GM18951 (cell line): ENCODE results near the gene CLRN1.

Experiments
- POLR2A ChIP-seq: IDR thresholded peaks from 4 replicates; pipeline ENCODE4 v1.6.1; 2011; ENCODE audit warnings: mild to moderate bottlenecking; ENCODE audit not compliant: insufficient read length, insufficient read depth; ENCODE audit errors: extremely low read depth
- in situ Hi-C: fragments of 300-500 bp; cut with MboI; formaldehyde crosslinking; loops from one replicate; pipeline ENCODE4 v1.12.0; 2022; ENCODE audit warnings: low sequenced_read_pairs, mixed read lengths, inconsistent platforms; ENCODE audit not compliant: unreplicated experiment

The CLRN1 gene

GRCh38 chr3:150928234-150928633 is 44.3 kb downstream of the CLRN1 start:
- in situ Hi-C loops = no loop called here
- no peak for TF ChIP-seq POLR2A

- in situ Hi-C loops = no loop called here
- no peak for TF ChIP-seq POLR2A
Measured at GRCh38 chr3:150926328-150926727, 46.2 kb downstream of the CLRN1 start.

- in situ Hi-C loops = no loop called here
- no peak for TF ChIP-seq POLR2A
Measured at GRCh38 chr3:150925751-150926201, 46.8 kb downstream of the CLRN1 start.

GRCh38 chr3:150922611-150923010 is 49.9 kb downstream of the CLRN1 start:
- in situ Hi-C loops = no loop called here
- no peak for TF ChIP-seq POLR2A

GRCh38 chr3:150921209-150921608 is 51.3 kb downstream of the CLRN1 start:
- in situ Hi-C loops = no loop called here
- no peak for TF ChIP-seq POLR2A

GRCh38 chr3:150920236-150920635 is 52.3 kb downstream of the CLRN1 start:
- in situ Hi-C loops = no loop called here

GRCh38 chr3:150917951-150918350 is 54.6 kb downstream of the CLRN1 start:
- in situ Hi-C loops = no loop called here
- TF ChIP-seq POLR2A = no peak

More at GRCh38 chr3:150920236-150920635, 52.3 kb downstream of the CLRN1 start:
- no peak for TF ChIP-seq POLR2A

- in situ Hi-C loops = no loop called here
- no peak for TF ChIP-seq POLR2A
Measured at GRCh38 chr3:150913133-150913922, 59.2 kb downstream of the CLRN1 start.

GRCh38 chr3:150912501-150912900 is 60.0 kb downstream of the CLRN1 start:
- in situ Hi-C loops = no loop called here
- no peak for TF ChIP-seq POLR2A

- in situ Hi-C loops = no loop called here
- no peak for TF ChIP-seq POLR2A
Measured at GRCh38 chr3:150911771-150912170, 60.8 kb downstream of the CLRN1 start.

GRCh38 chr3:150906461-150906860 is 66.1 kb downstream of the CLRN1 start:
- TF ChIP-seq POLR2A = no peak
- in situ Hi-C loops = no loop called here

- no peak for TF ChIP-seq POLR2A
- in situ Hi-C loops = no loop called here
Measured at GRCh38 chr3:150905746-150906145, 66.8 kb downstream of the CLRN1 start.

- in situ Hi-C loops = no loop called here
- TF ChIP-seq POLR2A = no peak
Measured at GRCh38 chr3:150905339-150905738, 67.2 kb downstream of the CLRN1 start, which contains the start of gene MINDY4B. TSS of gene MINDY4B (minus strand) at chr3:150905439. CDS start at chr3:150905439, 0 bp downstream.

- TF ChIP-seq POLR2A = no peak
- in situ Hi-C loops = no loop called here
Measured at GRCh38 chr3:150902988-150903387, 69.5 kb downstream of the CLRN1 start.
